Measurements from ENCODE around the gene SOX13.

DNA sequence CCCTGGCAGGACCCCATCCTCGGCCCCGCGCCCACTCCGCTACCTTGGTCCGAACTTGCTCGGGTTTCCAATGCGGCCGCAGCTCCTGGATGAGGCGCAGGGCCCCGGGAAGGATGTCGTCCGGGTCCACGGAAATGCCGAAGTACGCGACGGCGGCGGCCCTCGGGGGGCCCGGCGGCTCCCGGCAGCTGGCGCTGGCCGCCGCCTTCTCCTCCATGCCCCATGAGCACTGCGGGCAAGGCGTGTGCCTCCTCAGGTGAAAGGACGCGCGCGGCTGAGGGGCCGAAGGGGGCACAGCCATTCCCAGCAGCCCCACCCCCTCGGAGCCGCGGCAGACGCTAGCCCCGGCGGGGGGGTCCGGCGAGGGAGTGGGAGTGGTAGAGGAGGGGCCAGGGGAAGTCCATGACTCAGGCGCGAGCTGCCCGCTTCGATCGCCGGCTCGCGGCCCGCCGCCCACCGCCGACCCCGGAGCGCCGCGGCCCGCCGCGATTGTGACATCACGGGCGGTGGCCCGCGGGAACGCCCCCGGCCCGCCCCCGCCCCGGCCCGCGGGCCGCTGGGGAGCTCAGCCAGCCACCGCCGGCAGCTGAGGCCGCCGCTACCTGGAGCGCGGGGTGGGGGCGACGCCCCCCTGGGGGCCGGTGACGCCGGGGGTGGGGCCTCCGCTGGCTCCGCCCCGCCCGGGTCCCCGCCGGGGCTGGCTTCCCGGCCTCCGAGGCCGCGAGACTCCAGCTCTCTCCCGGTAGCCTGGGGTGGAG, 78.8 kb downstream of the SOX13 start, which contains the start of gene ETNK2:
- TF ChIP-seq NRF1 (conservative IDR thresholded peaks at IDR 0.05; ENCODE audit: low read depth, low read length) (no peak), MXI1 (IDR thresholded peaks at IDR 0.05; ENCODE audit: low read depth, low read length) (no peak), CREB1 (IDR thresholded peaks at IDR 0.05; ENCODE audit: low read depth) (no peak), SP1 (IDR thresholded peaks at IDR 0.05; ENCODE audit: low read depth, low read length) (no peak)
- TF ChIP-seq, protein P1, sequence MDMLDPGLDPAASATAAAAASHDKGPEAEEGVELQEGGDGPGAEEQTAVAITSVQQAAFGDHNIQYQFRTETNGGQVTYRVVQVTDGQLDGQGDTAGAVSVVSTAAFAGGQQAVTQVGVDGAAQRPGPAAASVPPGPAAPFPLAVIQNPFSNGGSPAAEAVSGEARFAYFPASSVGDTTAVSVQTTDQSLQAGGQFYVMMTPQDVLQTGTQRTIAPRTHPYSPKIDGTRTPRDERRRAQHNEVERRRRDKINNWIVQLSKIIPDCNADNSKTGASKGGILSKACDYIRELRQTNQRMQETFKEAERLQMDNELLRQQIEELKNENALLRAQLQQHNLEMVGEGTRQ (IDR thresholded peaks at IDR 0.05; ENCODE audit: borderline replicate concordance, low read depth, low read length) = no peak
- TF ChIP-seq, protein P2, sequence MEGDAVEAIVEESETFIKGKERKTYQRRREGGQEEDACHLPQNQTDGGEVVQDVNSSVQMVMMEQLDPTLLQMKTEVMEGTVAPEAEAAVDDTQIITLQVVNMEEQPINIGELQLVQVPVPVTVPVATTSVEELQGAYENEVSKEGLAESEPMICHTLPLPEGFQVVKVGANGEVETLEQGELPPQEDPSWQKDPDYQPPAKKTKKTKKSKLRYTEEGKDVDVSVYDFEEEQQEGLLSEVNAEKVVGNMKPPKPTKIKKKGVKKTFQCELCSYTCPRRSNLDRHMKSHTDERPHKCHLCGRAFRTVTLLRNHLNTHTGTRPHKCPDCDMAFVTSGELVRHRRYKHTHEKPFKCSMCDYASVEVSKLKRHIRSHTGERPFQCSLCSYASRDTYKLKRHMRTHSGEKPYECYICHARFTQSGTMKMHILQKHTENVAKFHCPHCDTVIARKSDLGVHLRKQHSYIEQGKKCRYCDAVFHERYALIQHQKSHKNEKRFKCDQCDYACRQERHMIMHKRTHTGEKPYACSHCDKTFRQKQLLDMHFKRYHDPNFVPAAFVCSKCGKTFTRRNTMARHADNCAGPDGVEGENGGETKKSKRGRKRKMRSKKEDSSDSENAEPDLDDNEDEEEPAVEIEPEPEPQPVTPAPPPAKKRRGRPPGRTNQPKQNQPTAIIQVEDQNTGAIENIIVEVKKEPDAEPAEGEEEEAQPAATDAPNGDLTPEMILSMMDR (IDR thresholded peaks at IDR 0.05 in 2 of 3, conservative IDR thresholded peaks at IDR 0.05 in 1 of 3; ENCODE audit: control insufficient read depth in 2 of 3, extremely low read depth in 1 of 3, insufficient read depth in 1 of 3, low read depth in 3 of 3, low read length in 3 of 3) = no peak
